OCI-LY3 (cell line): ENCODE results near the gene IDS.
A peak's percentile ranks its signal among the peaks of the same experiment; 100 is the strongest.

Experiments
- CTCF ChIP-seq: fragments of 200-600, 300-600 bp; sonication (generic); IDR thresholded peaks from 2 replicates; pipeline ENCODE4 v1.5.1; 2014; ENCODE audit warnings: antibody characterized with exemption, low read length, low read depth
- EZH2phosphoT487 ChIP-seq: fragments of 200-600 bp; shearing (Covaris generic); IDR thresholded peaks from 2 replicates; pipeline ENCODE4 v1.6.1; 2018; ENCODE audit warnings: antibody characterized with exemption, mixed run types, low read depth

DNA sequence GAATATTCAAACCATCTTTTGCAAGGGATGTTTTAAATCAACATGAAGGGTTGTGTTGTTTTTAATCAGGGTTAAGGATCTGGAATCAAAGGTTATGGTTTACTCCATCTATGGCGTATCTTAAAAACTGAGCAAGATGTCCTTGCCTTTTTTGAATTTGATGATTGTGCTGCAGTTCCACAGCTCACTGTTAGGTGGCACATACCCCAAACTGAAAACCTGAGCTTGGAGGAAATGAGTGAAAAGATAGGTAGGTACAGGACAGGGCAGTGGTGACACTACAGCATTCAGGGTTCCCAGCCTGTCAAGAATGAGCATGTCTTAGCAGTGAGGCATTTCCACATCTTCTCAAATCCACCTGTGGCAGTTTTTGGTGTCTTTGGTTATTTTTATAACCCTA is 22.6 kb upstream of the IDS start:
- TF ChIP-seq CTCF (peak; percentile 52), EZH2phosphoT487 (no peak)
